Measurements from ENCODE around the gene MACROD2.

Gene MACROD2

DNA sequence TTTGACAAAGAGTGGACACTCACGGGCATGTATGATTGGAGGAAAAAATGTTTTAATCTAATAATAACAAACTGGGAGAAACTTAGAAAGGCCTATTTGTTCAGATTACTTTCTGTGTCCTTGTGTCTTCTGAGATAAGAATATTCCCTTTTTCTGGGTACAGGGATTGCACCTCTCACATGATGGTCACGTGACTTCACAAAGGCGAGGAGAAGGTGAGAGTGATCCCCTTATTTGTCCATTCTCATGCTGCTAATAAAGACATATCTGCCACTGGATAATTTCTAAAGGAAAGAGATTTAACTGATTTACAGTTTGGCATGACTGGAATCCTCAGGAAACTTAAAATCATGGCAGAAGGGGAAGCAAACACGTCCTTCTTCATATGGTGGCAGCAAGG is 1331.8 kb downstream of the MACROD2 start:
- no peak for DNase-seq

DNA sequence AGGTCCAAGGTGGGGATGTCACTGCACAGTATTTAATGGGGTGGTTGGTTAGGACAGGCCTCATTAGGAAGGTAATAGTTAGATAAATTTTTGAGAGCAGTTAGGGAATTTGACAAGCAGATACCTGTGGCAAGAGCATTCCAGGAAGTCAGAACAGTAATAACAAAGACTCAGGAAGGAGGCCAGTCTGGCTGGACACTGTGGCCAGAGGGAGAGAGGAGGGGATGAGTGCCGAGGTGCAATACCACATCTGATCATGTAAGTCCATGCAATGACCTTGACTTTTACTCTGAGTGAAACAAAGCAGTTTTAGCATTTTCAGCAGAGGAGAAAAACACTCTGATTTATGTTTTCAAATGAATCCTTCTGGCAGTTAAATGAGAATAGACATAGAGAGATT is 1332.8 kb downstream of the MACROD2 start:
- DNase-seq, result no peak

DNA sequence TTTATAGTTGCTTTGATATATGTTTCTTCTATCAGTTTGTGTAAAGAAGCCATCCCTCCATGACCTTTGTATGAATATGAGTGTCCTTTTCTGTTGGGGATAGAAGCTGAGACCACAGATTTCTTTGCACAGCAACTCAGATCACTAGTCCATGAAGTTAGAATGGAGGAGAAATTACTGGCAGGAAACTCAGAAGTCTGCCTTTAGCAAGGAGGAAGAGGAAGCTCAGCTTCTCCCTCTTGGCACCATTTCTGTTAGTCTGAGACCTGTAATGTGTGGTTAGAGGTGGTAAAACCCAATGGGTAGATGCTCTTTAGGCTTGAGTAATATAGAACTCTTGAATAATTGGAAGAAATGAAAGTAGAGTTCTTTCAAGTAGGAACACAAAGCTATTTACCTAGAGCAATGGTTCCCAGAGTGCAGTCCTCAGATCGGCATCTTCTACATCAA is 1337.4 kb downstream of the MACROD2 start:
- DNase-seq, result no peak

DNA sequence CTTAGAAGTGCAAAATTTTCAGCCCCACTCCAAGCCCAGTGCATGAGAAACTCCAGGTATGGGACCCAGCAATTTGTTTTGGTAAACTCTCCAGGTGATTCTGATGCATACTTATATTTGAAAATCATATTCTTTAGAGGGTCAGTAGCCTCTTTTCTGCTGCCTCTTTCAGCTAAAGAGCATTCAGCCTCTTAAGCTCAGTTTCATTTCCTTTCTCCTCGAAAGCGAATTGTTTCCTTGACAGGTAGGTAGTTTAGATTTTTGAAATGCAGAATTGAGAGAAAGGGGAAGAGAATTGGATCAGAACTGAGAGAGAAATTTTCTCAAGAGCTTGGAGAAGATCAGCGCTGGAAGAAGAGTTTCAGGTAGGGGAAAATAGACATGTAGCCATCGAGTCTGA is 1337.9 kb downstream of the MACROD2 start:
- no peak for DNase-seq

DNA sequence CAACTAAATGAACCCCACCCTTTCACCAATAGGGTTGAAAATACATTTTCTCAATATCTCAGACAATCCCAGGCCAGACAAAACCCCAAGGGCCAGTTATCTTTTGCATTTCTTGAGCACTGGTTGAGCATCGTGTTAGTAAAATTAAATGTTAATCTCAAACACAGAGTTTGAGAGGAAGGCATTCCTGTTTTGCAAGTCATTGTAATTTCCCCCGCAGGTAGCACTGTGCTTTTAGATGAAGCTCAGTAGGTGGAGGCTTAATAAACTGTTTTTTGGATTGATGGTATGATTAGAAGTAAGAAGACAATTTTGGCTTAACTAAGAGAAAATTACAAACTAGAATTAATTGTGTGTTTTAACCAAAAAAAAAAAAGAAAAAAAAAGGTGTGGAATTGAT is 1340.7 kb downstream of the MACROD2 start:
- no peak for DNase-seq

DNA sequence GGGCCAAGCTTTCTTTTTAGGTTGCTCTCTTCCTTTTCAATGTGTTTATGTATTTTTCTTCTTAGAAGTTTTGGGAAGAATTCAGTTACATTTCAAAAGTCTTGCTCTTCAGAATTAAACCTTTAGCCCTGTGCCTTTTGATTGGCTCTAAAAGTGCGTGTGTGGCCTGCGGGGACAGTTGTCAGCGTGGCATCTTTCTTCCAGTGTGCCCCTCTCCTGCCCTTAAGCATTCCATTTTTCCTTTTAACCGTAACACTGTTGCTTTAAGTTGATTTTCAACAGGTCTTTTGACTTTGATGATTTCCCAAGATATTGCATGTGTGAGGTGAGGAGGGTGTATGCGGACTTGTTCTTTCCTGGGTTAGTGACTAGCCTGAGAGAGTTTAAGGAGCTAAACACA is 1341.2 kb downstream of the MACROD2 start:
- no peak for DNase-seq

DNA sequence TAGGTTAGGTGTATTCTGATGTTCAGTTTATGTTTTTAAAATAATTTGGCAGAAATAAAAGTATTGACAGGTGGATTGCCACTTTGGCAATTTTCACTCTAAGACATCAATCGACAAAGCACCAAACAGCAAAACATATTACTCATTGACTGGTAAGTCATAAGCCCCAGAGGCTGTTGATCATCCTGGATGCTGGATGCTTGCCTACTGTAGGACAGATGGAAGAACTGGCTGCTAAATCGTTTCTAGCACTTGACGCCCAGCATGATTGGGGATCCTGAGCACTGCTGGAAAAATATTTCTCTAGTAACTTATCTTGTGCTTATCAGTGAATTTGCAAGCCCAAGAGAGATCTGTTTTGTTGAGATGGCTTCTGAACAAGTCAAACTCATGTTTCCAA is 1343.9 kb downstream of the MACROD2 start:
- DNase-seq, result no peak

DNA sequence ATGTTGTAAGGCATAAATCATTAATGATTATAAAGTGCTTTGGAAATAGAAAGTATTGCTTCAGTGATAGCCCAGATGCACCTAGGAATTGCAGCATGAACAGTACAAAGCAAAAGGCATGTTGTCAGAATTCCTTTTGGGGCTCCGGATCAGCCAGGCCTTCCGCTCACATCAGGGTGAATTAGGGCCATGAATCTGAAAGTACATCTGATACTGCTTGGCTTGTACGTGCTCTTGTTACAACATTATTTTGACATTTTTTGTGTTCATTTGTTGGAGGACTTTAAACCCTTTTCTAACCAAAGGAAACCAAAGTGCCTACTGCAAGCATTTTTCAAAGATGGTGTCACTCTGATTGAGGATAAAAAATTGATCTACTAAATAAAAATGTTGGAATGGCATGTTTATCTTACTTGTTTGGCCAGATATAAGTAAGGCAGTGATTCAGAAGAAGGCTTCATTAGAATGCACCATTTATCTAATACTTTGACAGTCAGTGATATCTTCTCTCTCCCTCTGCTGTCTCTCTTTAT is 1347.7 kb downstream of the MACROD2 start:
- DNase-seq, result peak; percentile 53

DNA sequence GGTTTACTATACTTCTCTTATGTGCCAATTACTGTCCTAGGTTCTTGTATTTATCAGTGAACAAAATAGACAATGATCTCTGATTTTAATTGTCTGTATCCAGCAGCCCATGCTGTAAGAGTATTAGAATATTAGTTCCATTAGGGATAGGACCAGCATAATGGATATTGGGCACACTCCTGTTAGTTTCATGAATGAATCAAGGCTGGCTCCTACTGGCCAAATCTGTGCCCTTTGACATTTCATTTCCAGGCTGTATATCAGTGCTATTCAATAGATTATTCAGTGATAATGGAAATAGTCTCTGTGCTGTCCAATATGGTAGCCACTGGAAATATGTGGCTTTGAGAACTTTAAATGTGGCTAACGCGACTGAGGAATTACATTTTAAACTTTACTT is 1350.0 kb downstream of the MACROD2 start:
- DNase-seq, result no peak

DNA sequence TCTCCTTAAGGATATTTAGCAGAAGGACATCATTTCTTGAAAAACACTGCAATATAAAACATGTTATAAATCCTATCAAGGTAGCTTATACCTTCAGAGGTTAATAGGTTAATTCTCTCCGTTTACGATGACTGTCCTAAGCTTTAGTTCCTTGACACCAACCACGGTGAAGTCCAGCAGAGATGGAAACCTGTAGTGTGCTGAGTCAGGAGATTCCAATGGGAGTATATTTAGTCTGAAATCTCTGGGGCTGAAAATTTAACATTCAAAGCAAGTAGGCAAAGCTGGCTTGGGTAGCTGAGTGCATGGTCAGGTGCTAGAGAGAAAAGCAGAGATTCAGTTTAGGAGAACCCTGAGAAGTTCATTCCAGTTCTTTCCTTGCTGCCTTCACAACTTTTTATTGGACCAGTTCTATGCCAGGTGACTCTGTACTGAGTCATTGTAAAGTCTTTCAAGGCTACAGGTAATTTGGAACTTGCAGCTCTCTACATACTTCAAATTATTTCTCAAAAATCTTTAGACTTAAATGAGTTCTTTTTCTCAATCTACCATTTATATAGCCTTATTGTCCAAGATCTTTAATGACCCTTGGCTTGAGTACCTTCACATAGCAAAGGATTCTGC is 1351.5 kb downstream of the MACROD2 start:
- DNase-seq, result no peak

DNA sequence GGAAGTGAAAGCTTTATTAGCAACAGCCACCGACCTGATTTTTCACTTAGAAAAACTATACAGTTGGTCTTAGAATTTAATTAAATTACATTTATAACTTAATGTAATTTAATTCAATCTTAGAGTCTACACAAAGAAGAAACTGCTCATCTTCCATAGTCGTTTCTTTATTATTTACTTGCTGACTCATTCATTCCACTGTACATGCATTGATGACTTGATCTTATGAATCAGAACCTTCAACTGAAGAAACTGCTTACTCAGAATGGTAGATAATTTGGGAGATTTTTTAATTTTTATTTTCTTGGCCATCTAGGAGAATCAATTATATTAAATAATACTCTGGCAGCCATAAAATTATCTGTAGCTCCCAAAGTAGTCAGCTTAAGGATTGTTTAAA is 1363.7 kb downstream of the MACROD2 start:
- peak; percentile 59 for DNase-seq

DNA sequence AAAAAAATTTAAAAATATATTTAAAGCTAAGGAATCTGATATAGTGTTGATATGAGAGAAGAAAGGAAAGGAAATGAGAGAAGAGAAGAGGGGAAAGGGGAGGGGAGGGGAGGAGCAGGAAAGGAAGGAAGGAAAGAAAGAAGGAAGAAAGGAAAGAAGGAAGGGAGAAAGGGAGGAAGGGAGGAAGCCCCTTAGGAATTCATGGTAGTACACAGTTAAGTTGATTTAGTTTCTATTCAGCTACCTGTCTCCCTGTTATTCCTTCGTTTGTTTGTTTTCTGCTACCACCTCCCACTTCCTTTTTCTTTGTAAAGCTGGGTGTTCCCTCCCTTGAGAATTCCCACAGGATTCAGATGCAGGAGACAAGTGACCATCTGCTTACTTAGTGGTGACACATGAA is 1367.5 kb downstream of the MACROD2 start:
- no peak for DNase-seq

DNA sequence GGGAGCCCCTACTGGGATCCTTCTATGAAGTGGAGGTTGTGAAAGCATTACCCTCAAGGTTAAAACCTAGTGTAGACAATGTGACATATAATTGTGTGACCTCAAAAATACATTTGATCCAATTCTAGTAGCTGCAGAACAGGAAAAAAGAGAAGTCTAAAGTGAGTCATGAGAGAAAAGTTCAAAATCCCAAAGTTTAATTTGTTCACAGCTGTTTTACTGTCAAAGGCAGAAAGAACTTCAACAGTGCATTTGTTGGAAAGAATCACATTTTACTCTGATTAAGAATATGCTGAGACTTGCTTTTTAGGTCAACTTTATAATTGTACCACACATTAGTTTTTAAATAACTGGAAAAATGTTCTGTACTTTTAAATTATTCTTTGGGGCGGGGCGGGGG is 1369.5 kb downstream of the MACROD2 start:
- peak; percentile 31 for DNase-seq

DNA sequence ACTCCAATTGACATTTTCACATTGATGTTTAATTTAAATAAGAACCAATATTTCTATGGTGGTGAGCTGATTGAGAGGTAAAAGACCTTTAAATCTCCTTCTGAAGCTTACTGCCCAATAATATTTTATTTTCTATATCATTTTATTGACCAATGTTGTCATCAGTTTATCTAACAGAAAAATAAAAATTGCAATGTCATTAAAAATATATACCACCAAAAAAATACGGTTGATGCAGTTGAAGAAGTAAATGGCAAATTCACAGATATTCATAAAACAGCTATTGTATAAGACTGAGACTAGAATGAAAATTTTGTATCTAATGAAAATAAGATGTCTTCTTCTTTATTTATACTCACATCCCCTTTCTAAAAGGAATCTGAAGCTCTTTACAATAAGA is 1375.1 kb downstream of the MACROD2 start:
- no peak for DNase-seq

DNA sequence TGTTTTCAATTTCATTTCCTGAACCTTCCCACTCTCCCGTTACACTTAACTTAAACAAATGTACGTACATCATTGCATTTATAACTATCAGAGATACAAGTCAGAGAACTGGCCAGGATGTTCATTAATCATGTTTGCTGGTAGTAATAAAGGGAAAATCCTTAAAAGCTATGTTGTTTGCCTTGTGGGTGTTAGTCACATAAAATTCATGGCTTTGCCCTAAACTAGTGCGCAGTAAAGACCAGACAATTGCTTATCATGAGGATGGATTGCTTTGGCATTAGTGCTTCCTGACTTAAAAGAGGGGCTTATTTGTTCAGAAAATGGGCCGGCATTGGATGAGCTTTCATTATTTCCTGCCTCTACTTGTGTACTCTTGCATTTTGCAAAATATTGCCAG is 1379.4 kb downstream of the MACROD2 start:
- no peak for DNase-seq

DNA sequence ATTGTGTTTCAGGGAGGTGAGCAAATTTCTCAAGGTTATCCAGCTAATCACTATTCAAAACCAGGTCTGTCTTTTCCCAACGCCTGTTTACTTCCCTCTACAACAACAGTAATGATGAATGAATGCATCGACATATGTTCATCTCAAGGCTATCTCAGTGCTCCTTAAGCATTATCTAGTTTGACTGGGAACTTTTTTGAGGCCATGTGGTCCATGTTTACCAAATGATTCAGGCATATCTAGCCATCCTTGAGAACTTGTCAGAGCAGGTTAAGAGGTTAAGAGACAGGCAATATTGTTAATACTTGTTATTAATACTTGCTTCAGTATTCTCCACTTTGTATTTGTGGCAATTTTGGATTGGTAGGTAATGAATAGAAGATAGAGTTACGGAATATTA is 1380.5 kb downstream of the MACROD2 start:
- DNase-seq, result no peak

DNA sequence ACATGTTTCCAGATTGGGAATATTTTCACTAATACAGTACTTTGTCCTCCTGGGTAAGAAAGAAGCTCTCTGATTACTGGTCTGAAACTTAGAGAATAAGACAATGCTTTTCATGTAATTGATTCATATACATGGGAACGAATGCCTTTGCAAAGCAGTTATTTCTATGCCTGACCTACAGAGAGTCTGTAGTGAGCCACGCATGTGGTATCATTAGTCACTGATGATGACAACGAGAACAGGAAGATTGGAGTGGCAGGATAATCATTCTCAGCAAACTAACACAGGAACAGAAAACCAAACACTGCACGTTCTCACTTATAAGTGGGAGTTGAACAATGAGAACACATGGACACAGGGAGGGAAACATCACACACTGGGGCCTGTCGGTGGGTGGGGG is 1382.3 kb downstream of the MACROD2 start:
- peak; percentile 52 for DNase-seq

DNA sequence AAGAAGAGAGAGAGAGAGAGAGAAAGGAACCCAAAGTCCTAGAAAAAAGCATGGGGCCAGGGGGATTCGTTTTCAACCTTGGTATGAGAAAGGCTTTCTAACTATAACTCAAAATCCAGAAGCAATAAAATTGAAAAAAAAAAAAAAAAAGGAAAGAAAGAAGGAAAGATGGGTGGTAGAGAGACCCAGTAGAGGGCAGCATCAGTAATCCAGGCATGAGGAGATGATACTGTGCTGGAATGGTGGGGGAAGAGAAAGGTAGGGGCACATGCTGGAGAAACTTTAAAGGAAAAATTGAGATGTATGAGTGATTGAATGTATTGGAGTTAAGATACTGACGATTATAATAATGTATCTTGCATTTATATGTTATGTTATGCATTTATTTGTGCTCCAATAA is 1382.8 kb downstream of the MACROD2 start:
- DNase-seq, result no peak

DNA sequence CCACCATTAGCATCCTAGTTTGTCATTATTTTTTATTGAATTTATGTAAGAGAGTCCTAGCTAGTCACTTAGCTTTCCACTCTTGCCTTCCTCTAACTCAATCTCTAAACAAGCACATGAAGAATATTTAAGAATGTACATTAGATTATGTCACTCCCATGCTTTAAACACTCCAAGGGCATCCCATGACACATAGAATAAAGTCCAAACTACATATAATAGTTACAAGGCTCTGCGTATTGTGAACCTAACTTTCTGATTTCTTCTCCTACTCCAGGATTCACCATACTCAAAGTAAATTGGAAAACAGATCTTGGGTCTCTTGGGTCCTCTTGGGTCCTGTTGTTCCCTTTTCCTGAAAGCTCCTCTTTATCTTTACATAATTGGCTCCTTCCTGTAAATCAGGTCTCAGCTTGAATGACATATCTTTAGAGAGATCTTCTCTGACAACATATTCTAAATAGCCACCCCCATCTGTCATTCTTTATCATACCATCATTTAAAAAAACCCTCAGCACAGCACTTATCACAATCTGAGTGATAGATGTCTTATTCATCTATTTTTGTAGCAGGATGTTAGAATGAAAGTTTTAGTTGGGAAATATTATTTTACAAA is 1384.5 kb downstream of the MACROD2 start:
- no peak for DNase-seq

DNA sequence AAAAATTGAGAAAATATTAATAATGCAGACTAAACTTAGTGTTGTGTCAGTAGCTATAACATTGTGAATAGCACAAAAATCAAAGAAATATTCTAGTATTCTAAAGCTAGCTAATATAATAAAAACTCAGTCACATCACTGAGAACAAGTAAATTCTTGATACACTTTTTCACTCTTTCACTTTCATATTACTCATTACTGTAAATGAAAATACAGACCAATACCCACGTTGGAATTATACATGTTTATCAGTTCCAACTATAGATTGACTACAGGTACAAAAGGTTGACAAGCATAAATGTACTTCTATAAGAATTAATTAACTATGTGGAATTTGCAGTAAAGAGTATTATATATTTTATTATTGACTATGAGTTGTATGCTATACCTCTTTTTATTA is 1385.5 kb downstream of the MACROD2 start:
- no peak for DNase-seq

DNA sequence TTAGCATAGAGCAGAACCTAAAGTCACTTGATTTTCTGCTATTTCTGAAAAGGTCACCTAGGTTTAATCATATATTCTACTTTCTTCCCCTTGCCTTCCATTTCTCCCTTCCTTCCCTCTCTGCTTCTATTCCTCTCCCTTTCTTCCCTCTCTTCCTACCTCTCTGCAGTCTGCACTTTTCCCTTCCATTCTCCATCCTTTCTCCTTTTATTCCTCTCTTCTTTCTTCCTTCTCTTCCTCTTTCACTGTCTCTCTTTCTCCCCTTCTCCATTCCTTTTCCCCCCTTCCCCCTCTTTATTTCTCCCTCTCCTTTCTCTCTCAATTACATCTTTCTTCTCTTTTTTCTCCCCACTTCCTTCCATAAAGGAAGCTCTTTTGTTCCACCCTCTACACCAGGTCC is 1391.9 kb downstream of the MACROD2 start:
- no peak for DNase-seq

DNA sequence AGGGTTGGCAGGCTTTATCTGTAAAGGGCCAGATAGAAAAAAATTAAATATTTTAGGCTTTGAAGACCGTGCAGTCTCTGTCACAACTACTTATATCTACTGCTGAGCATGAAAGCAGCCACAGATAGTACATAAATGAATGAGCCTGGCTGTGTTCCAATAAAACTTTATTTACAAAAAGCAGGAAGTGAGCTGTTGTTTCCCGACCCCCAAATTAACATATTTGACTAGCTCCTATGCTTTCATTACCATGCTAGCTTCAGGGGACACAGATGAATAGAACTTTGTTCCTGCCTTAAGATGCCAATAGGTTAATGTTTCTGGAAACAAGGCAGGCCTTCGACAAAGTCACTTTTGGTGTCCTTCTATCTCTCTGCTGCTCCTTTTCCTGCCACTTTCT is 1400.1 kb downstream of the MACROD2 start:
- DNase-seq, result no peak

DNA sequence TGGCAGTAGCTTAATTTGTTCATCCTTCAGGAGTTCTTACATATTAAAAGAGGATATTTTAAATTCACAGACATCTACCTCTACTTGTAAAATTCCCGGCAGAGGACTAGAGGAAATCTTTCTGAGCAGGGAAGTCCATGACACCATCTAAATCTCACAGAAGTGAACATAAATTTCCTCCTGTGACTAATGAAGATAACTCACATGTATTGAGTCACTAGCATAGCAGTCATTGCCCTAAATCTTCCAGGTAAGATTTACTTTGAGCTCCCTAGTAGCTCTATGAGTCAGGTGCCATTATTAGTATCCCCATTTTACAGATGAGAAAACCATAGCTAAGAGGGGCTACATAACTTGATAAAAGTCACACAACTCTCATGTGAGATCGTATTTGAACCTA is 1400.7 kb downstream of the MACROD2 start:
- DNase-seq, result no peak

DNA sequence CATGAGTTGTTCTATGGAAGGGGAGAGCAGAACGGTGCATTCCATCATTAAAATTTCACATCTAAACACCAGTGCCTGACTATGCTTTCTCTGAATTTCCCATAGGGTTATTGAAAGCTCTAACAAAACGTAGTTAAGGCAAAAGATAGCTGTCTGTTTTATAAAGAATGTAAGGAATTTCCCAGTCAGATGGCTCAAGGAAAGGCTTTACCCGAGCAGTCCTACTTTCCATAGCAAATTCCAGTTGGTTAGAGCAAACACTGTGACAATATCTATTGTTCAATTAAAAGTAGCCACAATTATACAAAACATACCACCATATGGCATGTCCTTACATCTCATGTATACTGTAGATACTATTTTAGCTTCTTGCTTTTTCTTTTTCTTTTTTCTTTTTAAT is 1401.6 kb downstream of the MACROD2 start:
- peak; percentile 19 for DNase-seq

DNA sequence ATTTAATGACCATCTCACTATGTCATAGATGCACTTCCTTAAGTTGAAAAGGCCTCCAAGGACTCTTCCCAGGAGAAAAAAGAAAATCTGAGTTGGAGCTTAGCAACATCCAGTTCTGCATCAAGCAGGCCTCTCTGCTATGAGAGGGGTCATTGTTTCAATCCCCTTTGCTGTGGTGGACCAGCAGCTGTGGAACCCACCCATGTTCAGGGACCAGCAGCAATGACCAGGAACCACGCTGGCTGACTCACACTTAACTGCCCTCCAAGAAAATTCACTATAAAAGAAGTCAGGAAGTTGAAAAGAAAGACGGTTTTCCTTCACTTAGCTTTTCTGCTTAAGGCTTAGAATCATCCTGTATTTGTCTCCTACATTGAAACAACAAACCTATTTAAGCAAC is 1404.5 kb downstream of the MACROD2 start:
- DNase-seq, result no peak

Data from fibroblast of skin of abdomen (primary cell).